ENCODE results near the gene HACD3.

HACD3 gene

DNA sequence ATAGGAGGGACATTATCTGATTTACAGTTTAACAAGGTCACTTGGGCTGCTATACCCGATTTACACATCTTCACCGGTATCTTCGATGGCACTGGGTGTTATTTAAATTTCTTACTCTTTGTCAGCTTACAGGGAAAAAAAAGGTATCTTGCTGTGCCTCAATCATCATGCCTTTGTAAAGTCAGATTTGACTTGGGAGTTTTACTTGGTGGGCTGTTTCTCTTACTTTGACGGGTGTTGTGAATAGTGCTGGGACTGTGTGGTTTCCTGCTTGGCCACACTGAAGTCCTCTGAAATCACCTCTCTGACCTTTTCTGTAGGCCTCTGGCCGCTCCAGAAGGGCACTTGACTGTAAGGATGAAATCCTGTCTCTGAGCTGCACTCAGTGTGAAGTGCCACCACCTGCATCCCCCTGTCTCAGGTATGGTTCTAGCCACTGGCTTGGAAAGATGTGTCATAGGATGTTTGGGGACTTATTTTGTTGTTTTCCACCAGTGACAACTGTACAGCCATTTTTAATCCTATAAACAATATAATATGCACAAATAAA is 88.4 kb downstream of the HACD3 start:
- DNase-seq (ENCODE audit: low read depth in 1 of 2, low spot score in 1 of 2) = no peak
- no peak overlapping the region for H3K4me3 ChIP-seq (replicated peaks; ENCODE audit: insufficient read depth, low read length)
- no peaks in the 10 kb centered on the region for H3K27me3 ChIP-seq (ENCODE audit: insufficient read depth, poor library complexity, severe bottlenecking)
- H3K27ac ChIP-seq (replicated peaks) = no peak overlapping the region
- TF ChIP-seq SPI1 (IDR thresholded peaks at IDR 0.05; ENCODE audit: borderline replicate concordance, low read depth) = no peak
- TF ChIP-seq REST (IDR thresholded peaks at IDR 0.05; ENCODE audit: insufficient replicate concordance, low read depth) = no peak
- no peak for TF ChIP-seq CTCF (IDR thresholded peaks at IDR 0.05; ENCODE audit: insufficient read depth, low read length)
- TF ChIP-seq POLR2AphosphoS5 (IDR thresholded peaks at IDR 0.05; ENCODE audit: low read depth) = no peak
- no peak for TF ChIP-seq GABPA (IDR thresholded peaks at IDR 0.05; ENCODE audit: low read depth)

- Histone ChIP-seq H3K27ac (replicated peaks) (no peak overlapping the region), H3K27me3 (ENCODE audit: insufficient read depth, poor library complexity, severe bottlenecking) (no peaks in the 10 kb centered on the region), H3K4me3 (replicated peaks; ENCODE audit: insufficient read depth, low read length) (no peak overlapping the region)
- TF ChIP-seq REST (IDR thresholded peaks at IDR 0.05; ENCODE audit: insufficient replicate concordance, low read depth) = no peak
- no peak for TF ChIP-seq CTCF (IDR thresholded peaks at IDR 0.05; ENCODE audit: insufficient read depth, low read length)
- no peak for TF ChIP-seq POLR2AphosphoS5 (IDR thresholded peaks at IDR 0.05; ENCODE audit: low read depth)
- no peak for TF ChIP-seq GABPA (IDR thresholded peaks at IDR 0.05; ENCODE audit: low read depth)
- no peak for TF ChIP-seq SPI1 (IDR thresholded peaks at IDR 0.05; ENCODE audit: borderline replicate concordance, low read depth)
- no peak for DNase-seq (ENCODE audit: low read depth in 1 of 2, low spot score in 1 of 2)
Measured at GRCh38 chr15:65619626-65620290, 89.5 kb downstream of the HACD3 start.

DNA sequence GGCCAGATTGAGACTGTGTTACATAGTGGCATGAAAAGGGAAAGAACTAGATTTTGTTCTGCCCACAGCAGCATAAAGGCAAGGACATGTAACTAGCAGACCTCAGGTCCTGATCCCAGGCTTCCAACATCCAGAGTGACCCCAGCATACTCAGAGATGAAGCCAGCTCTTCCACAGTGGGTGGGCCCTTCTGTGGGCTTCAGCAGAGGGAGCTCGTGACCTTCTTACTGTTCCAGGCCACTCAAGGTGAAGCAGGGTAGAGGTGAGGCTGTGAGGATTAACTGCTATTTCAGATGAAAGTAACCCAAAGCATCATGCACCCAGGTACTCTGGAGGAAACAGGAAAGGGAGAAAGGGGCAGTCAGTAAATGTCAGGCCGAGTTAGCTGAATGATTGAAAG is 90.6 kb downstream of the HACD3 start:
- Histone ChIP-seq H3K27me3 (ENCODE audit: insufficient read depth, poor library complexity, severe bottlenecking) (no peaks in the 10 kb centered on the region), H3K4me3 (replicated peaks; ENCODE audit: insufficient read depth, low read length) (no peak overlapping the region), H3K27ac (replicated peaks) (no peak overlapping the region)
- TF ChIP-seq CTCF (IDR thresholded peaks at IDR 0.05; ENCODE audit: insufficient read depth, low read length) (no peak), REST (IDR thresholded peaks at IDR 0.05; ENCODE audit: insufficient replicate concordance, low read depth) (no peak), SPI1 (IDR thresholded peaks at IDR 0.05; ENCODE audit: borderline replicate concordance, low read depth) (no peak), GABPA (IDR thresholded peaks at IDR 0.05; ENCODE audit: low read depth) (no peak), POLR2AphosphoS5 (IDR thresholded peaks at IDR 0.05; ENCODE audit: low read depth) (no peak)
- no peak for DNase-seq (ENCODE audit: low read depth in 1 of 2, low spot score in 1 of 2)
